ENCODE data around the gene TNNT3.

Gene TNNT3

DNA sequence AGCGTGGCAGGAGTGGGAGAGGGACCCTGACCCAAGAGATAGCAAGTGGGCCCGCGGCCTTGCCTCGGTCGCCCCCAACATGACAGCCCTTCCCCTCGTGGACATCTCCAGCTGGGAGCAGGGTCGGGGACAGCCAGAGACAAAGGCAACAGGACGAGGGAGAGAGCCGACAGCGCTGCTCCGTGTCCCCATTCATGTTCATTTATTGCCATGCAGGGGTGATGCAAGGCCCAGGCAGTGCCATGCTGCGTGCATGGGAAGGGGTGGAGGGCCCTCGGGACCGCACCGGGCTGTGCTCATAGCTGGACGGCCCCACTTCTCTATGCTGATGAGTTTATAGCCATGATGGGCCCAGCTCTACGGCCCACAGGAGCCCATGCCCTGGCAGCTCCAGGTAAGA, 40.3 kb downstream of the TNNT3 start:
- Histone ChIP-seq H3K4me3 (ENCODE audit: insufficient read depth, low read depth, low read length) (no peak overlapping the region), H3K36me3 (ENCODE audit: control insufficient read depth, insufficient read depth, low read length) (no peaks in the 10 kb centered on the region), H3K27me3 (ENCODE audit: control insufficient read depth, insufficient read depth, low read length, poor library complexity, severe bottlenecking) (no peaks in the 10 kb centered on the region), H3K4me1 (ENCODE audit: control insufficient read depth, insufficient read depth, low read length) (no peaks in the 10 kb centered on the region), H3K9me3 (ENCODE audit: control insufficient read depth, low read length) (no peaks in the 10 kb centered on the region), H3K27ac (ENCODE audit: insufficient read depth, low read depth, low read length, poor library complexity, severe bottlenecking) (no peak overlapping the region)
- 82 to 88% methylated on average over 5 of the region's 17 CpGs for WGBS, 2 experiments

DNA sequence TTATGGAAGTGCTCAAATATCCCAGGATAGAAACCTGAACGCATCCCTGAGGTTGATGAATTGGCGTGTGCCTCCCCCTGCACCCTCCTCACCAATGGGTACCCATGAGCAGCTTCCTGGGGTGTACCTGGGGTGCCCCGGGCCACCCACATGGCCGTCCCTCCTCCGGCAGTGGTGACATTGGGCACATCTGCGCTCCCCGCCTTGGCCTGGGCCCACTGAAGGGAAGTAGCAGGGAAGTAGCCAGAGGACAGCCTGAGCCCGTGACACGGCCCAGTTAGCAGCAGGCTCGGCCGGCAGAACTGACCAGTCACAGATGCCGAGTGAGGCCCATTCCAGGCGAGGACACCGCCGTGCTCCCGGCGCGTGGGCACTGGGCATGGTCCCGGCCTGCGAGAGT, 44.4 kb downstream of the TNNT3 start:
- no peak overlapping the region for H3K4me3 ChIP-seq (ENCODE audit: insufficient read depth, low read depth, low read length)
- WGBS, 2 experiments: no CpG with 5 or more reads among the region's 20 CpGs
- H3K27me3 ChIP-seq (ENCODE audit: control insufficient read depth, insufficient read depth, low read length, poor library complexity, severe bottlenecking): no peaks in the 10 kb centered on the region
- no peaks in the 10 kb centered on the region for H3K9me3 ChIP-seq (ENCODE audit: control insufficient read depth, low read length)
- H3K36me3 ChIP-seq (ENCODE audit: control insufficient read depth, insufficient read depth, low read length): no peaks in the 10 kb centered on the region
- no peaks in the 10 kb centered on the region for H3K4me1 ChIP-seq (ENCODE audit: control insufficient read depth, insufficient read depth, low read length)
- no peak overlapping the region for H3K27ac ChIP-seq (ENCODE audit: insufficient read depth, low read depth, low read length, poor library complexity, severe bottlenecking)

DNA sequence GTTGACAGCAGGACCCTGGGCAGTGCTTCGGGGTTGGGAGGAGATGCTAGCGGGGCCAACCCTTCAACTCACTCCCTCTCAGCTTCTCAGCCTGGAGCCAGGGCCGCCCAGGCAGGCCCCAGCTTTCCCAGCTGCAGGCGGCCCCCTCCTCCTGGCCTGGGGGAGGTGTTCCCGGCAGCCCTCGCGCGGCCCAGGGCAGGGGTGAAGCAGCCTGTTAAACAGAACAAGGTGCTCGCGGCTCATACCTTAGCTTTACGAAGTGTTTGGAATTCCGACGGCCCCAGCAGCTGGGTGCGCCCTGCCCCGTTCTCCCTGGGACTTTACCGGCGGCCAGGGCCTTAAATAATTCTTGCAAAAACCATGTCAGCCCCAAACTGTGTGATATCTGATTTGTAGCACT, 44.8 kb downstream of the TNNT3 start:
- no CpG with 5 or more reads among the region's 17 CpGs for WGBS, 2 experiments
- Histone ChIP-seq H3K4me1 (ENCODE audit: control insufficient read depth, insufficient read depth, low read length) (no peaks in the 10 kb centered on the region), H3K27me3 (ENCODE audit: control insufficient read depth, insufficient read depth, low read length, poor library complexity, severe bottlenecking) (no peaks in the 10 kb centered on the region)

DNA sequence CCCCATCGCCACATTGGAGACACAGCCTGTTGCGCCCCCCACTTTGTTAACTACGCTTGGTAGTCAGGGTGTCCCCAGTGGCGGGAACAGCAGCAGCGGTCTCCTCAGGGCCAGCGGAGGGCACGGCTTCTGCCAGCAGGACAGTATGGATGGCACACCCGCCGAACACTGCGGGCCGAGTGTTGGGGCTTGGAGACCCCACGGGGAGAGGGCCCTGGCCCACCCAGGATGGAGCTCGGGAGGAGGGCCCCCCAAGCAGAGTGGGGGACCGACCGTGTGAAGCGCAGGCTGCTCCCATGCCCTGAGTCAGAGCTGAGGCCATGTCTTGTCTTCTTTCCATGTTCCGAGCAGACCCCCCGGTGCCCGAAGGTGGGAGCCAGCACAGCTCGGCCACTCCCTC, 45.5 kb downstream of the TNNT3 start:
- Histone ChIP-seq H3K4me3 (ENCODE audit: insufficient read depth, low read depth, low read length) (no peak overlapping the region), H3K36me3 (ENCODE audit: control insufficient read depth, insufficient read depth, low read length) (no peaks in the 10 kb centered on the region), H3K27me3 (ENCODE audit: control insufficient read depth, insufficient read depth, low read length, poor library complexity, severe bottlenecking) (no peaks in the 10 kb centered on the region), H3K27ac (ENCODE audit: insufficient read depth, low read depth, low read length, poor library complexity, severe bottlenecking) (no peak overlapping the region), H3K4me1 (ENCODE audit: control insufficient read depth, insufficient read depth, low read length) (no peaks in the 10 kb centered on the region), H3K9me3 (ENCODE audit: control insufficient read depth, low read length) (no peaks in the 10 kb centered on the region)
- WGBS, 2 experiments: no CpG with 5 or more reads among the region's 20 CpGs

More for the DNA sequence above, 44.8 kb downstream of the TNNT3 start:
- Histone ChIP-seq H3K27ac (ENCODE audit: insufficient read depth, low read depth, low read length, poor library complexity, severe bottlenecking) (no peak overlapping the region), H3K36me3 (ENCODE audit: control insufficient read depth, insufficient read depth, low read length) (no peaks in the 10 kb centered on the region), H3K9me3 (ENCODE audit: control insufficient read depth, low read length) (no peaks in the 10 kb centered on the region), H3K4me3 (ENCODE audit: insufficient read depth, low read depth, low read length) (no peak overlapping the region)

DNA sequence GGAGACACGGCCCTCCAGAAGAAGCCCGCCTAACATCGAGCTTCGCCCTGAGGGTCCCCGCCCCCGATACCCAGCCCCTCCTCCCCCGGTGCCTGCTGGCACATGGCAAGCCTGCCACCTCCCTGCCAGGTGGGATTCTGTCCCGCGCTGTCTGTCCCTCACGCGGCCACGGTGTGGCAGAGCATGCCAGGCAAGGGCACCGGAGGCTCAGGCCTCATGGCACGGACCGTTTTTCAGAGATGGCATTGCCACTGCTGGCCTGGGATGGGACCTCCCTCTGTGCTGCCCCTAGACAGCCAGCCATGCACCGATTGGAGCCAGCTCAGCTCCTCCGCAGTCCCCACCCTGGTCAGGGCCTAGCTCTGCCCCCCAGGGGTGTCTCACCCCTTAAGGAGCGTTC, 47.0 kb downstream of the TNNT3 start:
- H3K27me3 ChIP-seq (ENCODE audit: control insufficient read depth, insufficient read depth, low read length, poor library complexity, severe bottlenecking): no peaks in the 10 kb centered on the region
- H3K4me3 ChIP-seq (ENCODE audit: insufficient read depth, low read depth, low read length): no peak overlapping the region
- no peak overlapping the region for H3K27ac ChIP-seq (ENCODE audit: insufficient read depth, low read depth, low read length, poor library complexity, severe bottlenecking)
- H3K4me1 ChIP-seq (ENCODE audit: control insufficient read depth, insufficient read depth, low read length): no peaks in the 10 kb centered on the region
- H3K9me3 ChIP-seq (ENCODE audit: control insufficient read depth, low read length): no peaks in the 10 kb centered on the region
- no peaks in the 10 kb centered on the region for H3K36me3 ChIP-seq (ENCODE audit: control insufficient read depth, insufficient read depth, low read length)
- WGBS, 2 experiments: 94 to 99% methylated on average over 7 to 8 of the region's 18 CpGs

DNA sequence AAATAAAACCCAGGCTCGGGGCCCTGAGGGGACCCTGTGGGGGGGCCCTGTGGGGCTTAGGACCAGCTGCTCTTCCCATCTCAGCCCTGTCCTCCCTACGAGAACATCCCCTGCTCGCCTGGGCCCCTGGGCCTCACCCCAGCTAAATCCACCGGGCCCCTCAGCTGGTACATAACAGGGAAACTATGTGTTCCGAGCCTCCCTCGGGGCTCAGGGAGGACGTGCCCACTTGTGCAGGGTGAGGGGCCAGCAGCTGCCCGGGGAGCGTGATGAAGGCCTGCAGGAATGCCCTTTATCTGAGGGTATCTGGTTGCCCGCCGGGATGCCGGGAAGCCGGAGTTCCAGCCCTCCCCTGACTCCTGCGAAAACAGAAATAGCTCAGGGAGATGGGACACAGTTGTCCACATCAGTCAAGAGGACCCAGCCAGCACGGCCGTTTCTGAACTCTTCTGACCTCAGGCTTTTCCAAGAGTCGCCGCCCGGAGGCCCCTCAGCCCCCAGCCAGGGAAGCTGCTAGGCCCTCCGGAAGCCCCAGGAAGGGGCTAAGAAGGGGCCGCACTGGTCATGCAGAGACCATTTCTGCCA, 48.2 kb downstream of the TNNT3 start:
- Histone ChIP-seq H3K4me1 (ENCODE audit: control insufficient read depth, insufficient read depth, low read length) (no peaks in the 10 kb centered on the region), H3K9me3 (ENCODE audit: control insufficient read depth, low read length) (no peaks in the 10 kb centered on the region), H3K27ac (ENCODE audit: insufficient read depth, low read depth, low read length, poor library complexity, severe bottlenecking) (no peak overlapping the region), H3K36me3 (ENCODE audit: control insufficient read depth, insufficient read depth, low read length) (no peaks in the 10 kb centered on the region), H3K4me3 (ENCODE audit: insufficient read depth, low read depth, low read length) (no peak overlapping the region), H3K27me3 (ENCODE audit: control insufficient read depth, insufficient read depth, low read length, poor library complexity, severe bottlenecking) (no peaks in the 10 kb centered on the region)
- WGBS, 2 experiments: 84% methylated on average over 3 of the region's 21 CpGs; no CpG with 5 or more reads in 1 of the 2 experiments

DNA sequence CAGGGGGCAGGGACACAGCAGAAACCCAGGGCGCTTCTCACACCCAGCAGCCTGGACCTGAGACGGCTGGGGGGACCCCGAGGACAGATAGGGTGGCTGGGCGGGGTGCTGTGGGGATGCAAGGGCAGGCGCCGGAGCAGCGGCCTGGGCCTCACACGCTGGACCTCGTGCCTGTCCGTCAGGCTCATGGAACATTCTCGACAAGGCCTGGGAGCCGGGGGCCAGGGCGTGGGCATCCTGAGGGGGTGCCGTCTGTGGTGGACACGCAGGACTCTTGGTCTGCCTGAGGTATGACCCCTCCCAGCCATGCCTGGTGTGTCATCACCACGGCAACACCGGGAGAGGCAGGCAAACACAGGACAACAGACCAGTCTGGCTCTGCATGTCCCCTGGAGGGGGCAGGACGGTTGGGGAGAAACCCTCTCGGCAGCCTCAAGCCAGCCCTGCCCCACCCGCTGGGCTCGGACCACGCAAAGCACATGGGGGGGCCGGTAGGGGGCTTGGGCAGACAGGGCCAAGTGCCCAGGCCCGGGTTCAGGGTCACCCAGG, 49.0 kb downstream of the TNNT3 start:
- Histone ChIP-seq H3K36me3 (ENCODE audit: control insufficient read depth, insufficient read depth, low read length) (no peaks in the 10 kb centered on the region), H3K27ac (ENCODE audit: insufficient read depth, low read depth, low read length, poor library complexity, severe bottlenecking) (no peak overlapping the region), H3K9me3 (ENCODE audit: control insufficient read depth, low read length) (no peaks in the 10 kb centered on the region), H3K4me3 (ENCODE audit: insufficient read depth, low read depth, low read length) (no peak overlapping the region), H3K27me3 (ENCODE audit: control insufficient read depth, insufficient read depth, low read length, poor library complexity, severe bottlenecking) (no peaks in the 10 kb centered on the region), H3K4me1 (ENCODE audit: control insufficient read depth, insufficient read depth, low read length) (no peaks in the 10 kb centered on the region)
- WGBS, 2 experiments: 70 to 89% methylated on average over 4 to 9 of the region's 24 CpGs

DNA sequence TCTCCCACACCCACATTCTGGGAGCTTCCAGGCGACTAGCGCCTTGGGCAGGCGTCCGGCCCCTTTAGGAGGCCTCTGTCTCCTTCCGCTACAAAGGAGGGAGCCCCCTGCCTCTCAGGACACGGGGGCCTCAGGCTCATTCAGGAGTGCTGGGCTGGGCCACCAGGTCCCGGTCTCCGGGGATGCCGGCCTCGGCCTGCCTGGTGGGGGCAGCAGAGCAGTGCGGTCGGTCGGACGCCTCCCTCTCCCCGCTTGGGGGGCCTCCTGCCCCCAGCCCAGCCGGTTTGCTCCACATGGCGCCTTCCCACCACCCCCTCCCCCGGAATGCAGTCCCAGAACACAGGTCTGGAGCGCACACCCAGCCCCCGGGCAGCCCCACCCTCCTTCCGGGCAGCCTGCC, 49.5 kb downstream of the TNNT3 start:
- H3K9me3 ChIP-seq (ENCODE audit: control insufficient read depth, low read length): no peaks in the 10 kb centered on the region
- no peaks in the 10 kb centered on the region for H3K4me1 ChIP-seq (ENCODE audit: control insufficient read depth, insufficient read depth, low read length)
- no peak overlapping the region for H3K27ac ChIP-seq (ENCODE audit: insufficient read depth, low read depth, low read length, poor library complexity, severe bottlenecking)
- WGBS, 2 experiments: no CpG with 5 or more reads among the region's 21 CpGs
- H3K36me3 ChIP-seq (ENCODE audit: control insufficient read depth, insufficient read depth, low read length): no peaks in the 10 kb centered on the region
- H3K4me3 ChIP-seq (ENCODE audit: insufficient read depth, low read depth, low read length): no peak overlapping the region
- no peaks in the 10 kb centered on the region for H3K27me3 ChIP-seq (ENCODE audit: control insufficient read depth, insufficient read depth, low read length, poor library complexity, severe bottlenecking)

DNA sequence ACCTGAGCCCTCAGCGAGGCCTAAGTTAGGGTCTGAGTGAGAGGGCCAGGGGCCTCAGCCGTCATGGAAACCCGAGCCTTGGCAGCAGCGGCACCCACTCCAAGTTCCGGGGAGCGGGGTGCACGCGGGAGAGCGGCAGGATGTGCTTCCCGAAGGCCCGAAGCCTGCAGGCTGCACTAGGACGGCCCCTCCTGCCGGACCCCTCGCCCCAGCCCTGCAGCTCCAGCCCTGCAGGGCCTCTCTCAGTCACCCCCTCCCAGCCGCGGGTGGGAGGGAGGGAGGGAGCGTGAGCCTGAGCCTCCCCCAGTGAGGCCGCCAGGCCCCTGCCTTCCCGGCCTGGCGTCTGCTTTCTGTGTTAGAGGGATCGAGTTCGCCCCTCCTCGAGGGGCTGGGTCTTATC, 50.3 kb downstream of the TNNT3 start:
- H3K4me1 ChIP-seq (ENCODE audit: control insufficient read depth, insufficient read depth, low read length): no peaks in the 10 kb centered on the region
- WGBS, 2 experiments: no CpG with 5 or more reads among the region's 23 CpGs
- H3K4me3 ChIP-seq (ENCODE audit: insufficient read depth, low read depth, low read length): no peak overlapping the region

DNA sequence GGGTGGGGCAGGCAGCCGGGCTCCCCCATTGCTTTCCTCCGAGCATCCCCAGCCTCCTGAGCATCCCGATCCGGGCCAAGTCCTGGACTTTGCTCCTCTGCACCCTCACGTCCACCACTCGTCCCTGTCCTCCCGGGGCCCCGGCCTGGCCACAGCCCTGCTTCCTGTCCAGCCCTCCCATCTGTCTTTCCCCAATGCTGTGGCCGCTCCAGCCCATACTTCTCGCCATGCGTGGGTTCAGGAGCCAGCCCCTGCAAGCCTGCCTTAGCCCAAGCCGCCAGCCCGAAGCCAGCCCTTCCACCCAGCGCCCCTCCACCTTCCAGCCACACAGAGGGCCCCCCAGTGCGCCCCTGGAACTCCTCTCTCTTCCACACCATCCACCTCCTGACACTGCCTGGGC, 51.5 kb downstream of the TNNT3 start:
- H3K36me3 ChIP-seq (ENCODE audit: control insufficient read depth, insufficient read depth, low read length): no peaks in the 10 kb centered on the region
- no peaks in the 10 kb centered on the region for H3K4me1 ChIP-seq (ENCODE audit: control insufficient read depth, insufficient read depth, low read length)
- H3K4me3 ChIP-seq (ENCODE audit: insufficient read depth, low read depth, low read length): no peak overlapping the region
- H3K27ac ChIP-seq (ENCODE audit: insufficient read depth, low read depth, low read length, poor library complexity, severe bottlenecking): no peak overlapping the region
- no peaks in the 10 kb centered on the region for H3K9me3 ChIP-seq (ENCODE audit: control insufficient read depth, low read length)
- 91 to 95% methylated on average over 9 of the region's 15 CpGs for WGBS, 2 experiments
- H3K27me3 ChIP-seq (ENCODE audit: control insufficient read depth, insufficient read depth, low read length, poor library complexity, severe bottlenecking): no peaks in the 10 kb centered on the region

More for the DNA sequence above, 50.3 kb downstream of the TNNT3 start:
- H3K9me3 ChIP-seq (ENCODE audit: control insufficient read depth, low read length): no peaks in the 10 kb centered on the region
- H3K27me3 ChIP-seq (ENCODE audit: control insufficient read depth, insufficient read depth, low read length, poor library complexity, severe bottlenecking): no peaks in the 10 kb centered on the region
- H3K36me3 ChIP-seq (ENCODE audit: control insufficient read depth, insufficient read depth, low read length): no peaks in the 10 kb centered on the region
- no peak overlapping the region for H3K27ac ChIP-seq (ENCODE audit: insufficient read depth, low read depth, low read length, poor library complexity, severe bottlenecking)

DNA sequence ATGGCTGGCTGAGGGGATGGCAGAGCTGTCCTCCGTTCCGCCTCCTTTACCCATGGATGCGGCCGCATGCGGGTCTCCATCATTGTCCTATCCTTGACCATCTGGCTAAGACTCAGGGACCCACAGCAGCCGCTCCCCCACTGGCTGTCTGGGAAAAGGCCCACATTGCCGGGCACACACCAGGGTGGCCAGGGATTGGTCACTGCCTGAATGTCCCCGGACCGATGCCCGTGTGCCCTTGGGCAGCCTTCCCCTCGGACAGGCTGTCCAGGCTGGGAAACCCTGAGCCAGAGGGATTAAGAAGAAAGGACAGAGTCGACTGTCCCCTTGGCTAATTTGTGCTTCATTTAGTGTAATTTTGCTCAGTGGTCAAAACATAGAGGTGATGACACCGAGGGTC, 55.7 kb downstream of the TNNT3 start:
- no peaks in the 10 kb centered on the region for H3K36me3 ChIP-seq (ENCODE audit: control insufficient read depth, insufficient read depth, low read length)
- no peak overlapping the region for H3K27ac ChIP-seq (ENCODE audit: insufficient read depth, low read depth, low read length, poor library complexity, severe bottlenecking)
- no peaks in the 10 kb centered on the region for H3K9me3 ChIP-seq (ENCODE audit: control insufficient read depth, low read length)
- WGBS, 2 experiments: no CpG with 5 or more reads among the region's 13 CpGs
- no peaks in the 10 kb centered on the region for H3K27me3 ChIP-seq (ENCODE audit: control insufficient read depth, insufficient read depth, low read length, poor library complexity, severe bottlenecking)
- no peak overlapping the region for H3K4me3 ChIP-seq (ENCODE audit: insufficient read depth, low read depth, low read length)
- H3K4me1 ChIP-seq (ENCODE audit: control insufficient read depth, insufficient read depth, low read length): no peaks in the 10 kb centered on the region
